Liver (tissue), 3 donors: ENCODE measurements around the gene RPS2.

Experiments
- EGR1 ChIP-seq, 2 donors: IDR thresholded peaks; 2 replicates each; pipeline ENCODE4 v1.6.1; 2016 to 2018; ENCODE audit warnings: antibody characterized with exemption in 2 of 2, low read depth in 2 of 2
- FOXA1 ChIP-seq: IDR thresholded peaks from 2 replicates; pipeline ENCODE4 v1.6.1; 2016; ENCODE audit warnings: antibody characterized with exemption
- GABPA ChIP-seq, 2 donors: IDR thresholded peaks in 1 of 2; conservative IDR thresholded peaks in 1 of 2; 2 replicates each; pipeline ENCODE4 v1.6.1; 2016; ENCODE audit warnings: antibody characterized with exemption in 2 of 2, mild to moderate bottlenecking in 1 of 2, moderate library complexity in 1 of 2
- HNF4A ChIP-seq, 2 donors: conservative IDR thresholded peaks; 2 replicates each; pipeline ENCODE4 v1.6.1; 2016; ENCODE audit warnings: antibody characterized with exemption in 2 of 2, mild to moderate bottlenecking in 2 of 2
- RXRA ChIP-seq, 2 donors: IDR thresholded peaks; 2 replicates each; pipeline ENCODE4 v1.6.1; 2017 to 2018; ENCODE audit warnings: antibody characterized with exemption in 2 of 2, mild to moderate bottlenecking in 1 of 2
- SP1 ChIP-seq: IDR thresholded peaks from 2 replicates; pipeline ENCODE4 v1.6.1; 2018; ENCODE audit warnings: antibody characterized with exemption, mild to moderate bottlenecking
- TAF1 ChIP-seq: conservative IDR thresholded peaks from 2 replicates; pipeline ENCODE4 v1.6.1; 2016; ENCODE audit warnings: antibody characterized with exemption, mild to moderate bottlenecking
- YY1 ChIP-seq: IDR thresholded peaks from 2 replicates; pipeline ENCODE4 v1.6.1; 2016; ENCODE audit warnings: antibody characterized with exemption, mild to moderate bottlenecking
- TF ChIP-seq, protein P1 (sequence below): fragments of 150-350 bp; IDR thresholded peaks from 2 replicates; pipeline ENCODE4 v1.5.1; 2017; ENCODE audit warnings: improper control_type of control experiment, low read depth, low read length; ENCODE audit not compliant: missing input control
- TF ChIP-seq, protein P2 (sequence below): IDR thresholded peaks from 2 replicates; pipeline ENCODE4 v1.6.1; 2016; ENCODE audit warnings: antibody characterized with exemption, mild to moderate bottlenecking
- TF ChIP-seq, protein P3 (sequence below): IDR thresholded peaks from 2 replicates; pipeline ENCODE4 v1.6.1; 2016; ENCODE audit warnings: antibody characterized with exemption
- donor health status: healthy.
- donor health status: healthy.

DNA sequence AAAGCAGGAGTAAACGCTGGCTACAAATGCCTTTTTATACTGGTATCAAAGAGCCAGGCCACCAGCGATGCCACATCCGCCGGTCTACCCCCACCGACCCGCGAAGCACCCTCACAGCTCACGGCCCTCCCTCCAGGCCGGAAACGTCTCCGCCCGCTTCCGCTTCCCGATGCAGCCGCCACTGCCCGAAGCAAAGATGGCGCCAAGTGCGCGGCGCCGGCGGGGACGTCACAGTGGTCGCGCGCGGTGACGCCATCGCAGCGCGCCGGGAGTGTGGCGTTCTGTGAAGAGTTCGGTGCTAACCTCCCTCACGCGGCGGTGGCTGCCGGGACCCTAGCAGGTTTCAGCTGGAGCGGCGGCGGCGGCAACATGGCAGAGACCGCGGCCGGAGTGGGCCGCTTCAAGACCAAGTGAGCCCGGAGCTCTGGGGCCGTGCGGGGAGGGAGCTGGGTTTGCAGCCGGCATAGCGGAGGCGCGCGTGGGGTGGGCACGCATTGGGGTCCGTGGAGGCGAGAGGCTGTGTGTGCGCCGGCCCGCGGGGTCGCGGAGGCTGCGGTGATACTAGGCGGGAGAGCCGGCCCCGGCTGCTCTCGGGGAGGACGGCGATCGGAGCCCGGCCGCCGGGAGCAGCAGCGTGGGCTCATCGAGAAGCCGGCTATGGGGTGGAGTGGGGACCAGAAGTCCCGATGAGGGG, 7.3 kb upstream of the RPS2 start, which contains the start of gene TBL3:
- TF ChIP-seq, protein P1, sequence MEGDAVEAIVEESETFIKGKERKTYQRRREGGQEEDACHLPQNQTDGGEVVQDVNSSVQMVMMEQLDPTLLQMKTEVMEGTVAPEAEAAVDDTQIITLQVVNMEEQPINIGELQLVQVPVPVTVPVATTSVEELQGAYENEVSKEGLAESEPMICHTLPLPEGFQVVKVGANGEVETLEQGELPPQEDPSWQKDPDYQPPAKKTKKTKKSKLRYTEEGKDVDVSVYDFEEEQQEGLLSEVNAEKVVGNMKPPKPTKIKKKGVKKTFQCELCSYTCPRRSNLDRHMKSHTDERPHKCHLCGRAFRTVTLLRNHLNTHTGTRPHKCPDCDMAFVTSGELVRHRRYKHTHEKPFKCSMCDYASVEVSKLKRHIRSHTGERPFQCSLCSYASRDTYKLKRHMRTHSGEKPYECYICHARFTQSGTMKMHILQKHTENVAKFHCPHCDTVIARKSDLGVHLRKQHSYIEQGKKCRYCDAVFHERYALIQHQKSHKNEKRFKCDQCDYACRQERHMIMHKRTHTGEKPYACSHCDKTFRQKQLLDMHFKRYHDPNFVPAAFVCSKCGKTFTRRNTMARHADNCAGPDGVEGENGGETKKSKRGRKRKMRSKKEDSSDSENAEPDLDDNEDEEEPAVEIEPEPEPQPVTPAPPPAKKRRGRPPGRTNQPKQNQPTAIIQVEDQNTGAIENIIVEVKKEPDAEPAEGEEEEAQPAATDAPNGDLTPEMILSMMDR: no peak
- peak in 1 of 2 donors; percentile 83 for TF ChIP-seq EGR1 (IDR thresholded peaks at IDR 0.05; ENCODE audit: low read depth in 2 of 2)
- peak; percentile 84 to 96 for TF ChIP-seq GABPA (IDR thresholded peaks at IDR 0.05 in 1 of 2, conservative IDR thresholded peaks at IDR 0.05 in 1 of 2)
- TF ChIP-seq, protein P2, sequence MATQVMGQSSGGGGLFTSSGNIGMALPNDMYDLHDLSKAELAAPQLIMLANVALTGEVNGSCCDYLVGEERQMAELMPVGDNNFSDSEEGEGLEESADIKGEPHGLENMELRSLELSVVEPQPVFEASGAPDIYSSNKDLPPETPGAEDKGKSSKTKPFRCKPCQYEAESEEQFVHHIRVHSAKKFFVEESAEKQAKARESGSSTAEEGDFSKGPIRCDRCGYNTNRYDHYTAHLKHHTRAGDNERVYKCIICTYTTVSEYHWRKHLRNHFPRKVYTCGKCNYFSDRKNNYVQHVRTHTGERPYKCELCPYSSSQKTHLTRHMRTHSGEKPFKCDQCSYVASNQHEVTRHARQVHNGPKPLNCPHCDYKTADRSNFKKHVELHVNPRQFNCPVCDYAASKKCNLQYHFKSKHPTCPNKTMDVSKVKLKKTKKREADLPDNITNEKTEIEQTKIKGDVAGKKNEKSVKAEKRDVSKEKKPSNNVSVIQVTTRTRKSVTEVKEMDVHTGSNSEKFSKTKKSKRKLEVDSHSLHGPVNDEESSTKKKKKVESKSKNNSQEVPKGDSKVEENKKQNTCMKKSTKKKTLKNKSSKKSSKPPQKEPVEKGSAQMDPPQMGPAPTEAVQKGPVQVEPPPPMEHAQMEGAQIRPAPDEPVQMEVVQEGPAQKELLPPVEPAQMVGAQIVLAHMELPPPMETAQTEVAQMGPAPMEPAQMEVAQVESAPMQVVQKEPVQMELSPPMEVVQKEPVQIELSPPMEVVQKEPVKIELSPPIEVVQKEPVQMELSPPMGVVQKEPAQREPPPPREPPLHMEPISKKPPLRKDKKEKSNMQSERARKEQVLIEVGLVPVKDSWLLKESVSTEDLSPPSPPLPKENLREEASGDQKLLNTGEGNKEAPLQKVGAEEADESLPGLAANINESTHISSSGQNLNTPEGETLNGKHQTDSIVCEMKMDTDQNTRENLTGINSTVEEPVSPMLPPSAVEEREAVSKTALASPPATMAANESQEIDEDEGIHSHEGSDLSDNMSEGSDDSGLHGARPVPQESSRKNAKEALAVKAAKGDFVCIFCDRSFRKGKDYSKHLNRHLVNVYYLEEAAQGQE: peak; percentile 62
- peak; percentile 100 for TF ChIP-seq YY1
- TF ChIP-seq TAF1: no peak
- TF ChIP-seq, protein P3, sequence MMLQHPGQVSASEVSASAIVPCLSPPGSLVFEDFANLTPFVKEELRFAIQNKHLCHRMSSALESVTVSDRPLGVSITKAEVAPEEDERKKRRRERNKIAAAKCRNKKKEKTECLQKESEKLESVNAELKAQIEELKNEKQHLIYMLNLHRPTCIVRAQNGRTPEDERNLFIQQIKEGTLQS: no peak
- TF ChIP-seq FOXA1: peak; percentile 54
- peak in 1 of 2 donors; percentile 34 for TF ChIP-seq RXRA (IDR thresholded peaks at IDR 0.05)
- peak; percentile 84 for TF ChIP-seq SP1
- TF ChIP-seq HNF4A (conservative IDR thresholded peaks at IDR 0.05): no peak
